Measurements from ENCODE around the gene UGDH.

UGDH gene

DNA sequence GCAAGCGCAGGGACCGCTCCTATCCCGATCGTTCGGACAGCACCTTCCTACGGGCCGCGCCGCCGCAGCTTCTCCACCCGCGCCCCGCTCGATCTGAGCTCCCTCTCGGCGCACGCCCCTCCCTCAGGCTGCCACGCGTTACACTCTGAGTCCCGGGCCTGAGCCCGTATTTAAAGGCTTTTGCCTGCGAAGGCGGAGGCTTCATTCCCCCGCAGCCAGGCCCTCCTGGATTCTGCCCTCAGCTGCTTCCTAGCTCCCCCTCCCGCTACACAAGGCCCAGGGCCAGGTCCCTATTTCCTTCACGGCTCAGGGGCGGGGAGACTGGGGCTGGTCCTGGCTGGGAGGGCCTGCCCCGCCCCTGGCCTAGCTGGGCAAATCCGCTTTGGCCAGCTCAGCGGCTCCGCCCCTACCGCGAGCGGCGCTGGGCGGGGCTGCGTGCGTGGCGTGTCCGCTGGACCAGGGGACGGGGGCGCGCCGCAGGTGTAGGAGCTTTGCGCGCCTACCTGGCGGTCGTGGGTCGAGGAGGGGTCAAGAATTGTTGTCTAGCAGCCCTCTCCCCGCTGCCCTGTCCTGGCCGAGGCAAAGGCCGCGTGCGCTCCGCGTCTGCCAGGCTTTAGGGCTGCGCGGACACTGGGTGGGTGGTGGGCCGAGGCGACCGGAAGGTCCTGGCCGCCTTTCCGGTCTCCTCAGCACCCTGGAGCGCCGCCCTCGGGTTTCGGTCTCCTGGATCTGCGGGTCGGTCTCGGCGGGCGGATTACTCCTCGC is at the start of gene UGDH (continued):
- TF ChIP-seq ZIC2 (tag by site-specific recombination; IDR thresholded peaks at IDR 0.05) = peak; percentile 60
- TF ChIP-seq ZNF654 (tag by site-specific recombination; IDR thresholded peaks at IDR 0.05; ENCODE audit: low read depth) = no peak
- peak; percentile 80 for TF ChIP-seq KLF16 (tag by site-specific recombination; IDR thresholded peaks at IDR 0.05)
- TF ChIP-seq, protein P1, sequence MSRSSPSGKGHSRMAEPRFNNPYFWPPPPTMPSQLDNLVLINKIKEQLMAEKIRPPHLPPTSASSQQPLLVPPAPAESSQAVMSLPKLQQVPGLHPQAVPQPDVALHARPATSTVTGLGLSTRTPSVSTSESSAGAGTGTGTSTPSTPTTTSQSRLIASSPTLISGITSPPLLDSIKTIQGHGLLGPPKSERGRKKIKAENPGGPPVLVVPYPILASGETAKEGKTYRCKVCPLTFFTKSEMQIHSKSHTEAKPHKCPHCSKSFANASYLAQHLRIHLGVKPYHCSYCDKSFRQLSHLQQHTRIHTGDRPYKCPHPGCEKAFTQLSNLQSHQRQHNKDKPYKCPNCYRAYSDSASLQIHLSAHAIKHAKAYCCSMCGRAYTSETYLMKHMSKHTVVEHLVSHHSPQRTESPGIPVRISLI (tag by site-specific recombination; IDR thresholded peaks at IDR 0.05) = no peak
- TF ChIP-seq ZNF600 (tag by site-specific recombination; IDR thresholded peaks at IDR 0.05) = peak; percentile 74
- TF ChIP-seq WT1 (tag by site-specific recombination; IDR thresholded peaks at IDR 0.05) = peak; percentile 52
- TF ChIP-seq, protein P2, sequence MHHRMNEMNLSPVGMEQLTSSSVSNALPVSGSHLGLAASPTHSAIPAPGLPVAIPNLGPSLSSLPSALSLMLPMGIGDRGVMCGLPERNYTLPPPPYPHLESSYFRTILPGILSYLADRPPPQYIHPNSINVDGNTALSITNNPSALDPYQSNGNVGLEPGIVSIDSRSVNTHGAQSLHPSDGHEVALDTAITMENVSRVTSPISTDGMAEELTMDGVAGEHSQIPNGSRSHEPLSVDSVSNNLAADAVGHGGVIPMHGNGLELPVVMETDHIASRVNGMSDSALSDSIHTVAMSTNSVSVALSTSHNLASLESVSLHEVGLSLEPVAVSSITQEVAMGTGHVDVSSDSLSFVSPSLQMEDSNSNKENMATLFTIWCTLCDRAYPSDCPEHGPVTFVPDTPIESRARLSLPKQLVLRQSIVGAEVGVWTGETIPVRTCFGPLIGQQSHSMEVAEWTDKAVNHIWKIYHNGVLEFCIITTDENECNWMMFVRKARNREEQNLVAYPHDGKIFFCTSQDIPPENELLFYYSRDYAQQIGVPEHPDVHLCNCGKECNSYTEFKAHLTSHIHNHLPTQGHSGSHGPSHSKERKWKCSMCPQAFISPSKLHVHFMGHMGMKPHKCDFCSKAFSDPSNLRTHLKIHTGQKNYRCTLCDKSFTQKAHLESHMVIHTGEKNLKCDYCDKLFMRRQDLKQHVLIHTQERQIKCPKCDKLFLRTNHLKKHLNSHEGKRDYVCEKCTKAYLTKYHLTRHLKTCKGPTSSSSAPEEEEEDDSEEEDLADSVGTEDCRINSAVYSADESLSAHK (tag by site-specific recombination; IDR thresholded peaks at IDR 0.05) = no peak
- peak; percentile 79; the same call in 1 of the 2 replicates for TF ChIP-seq KLF10 (tag by site-specific recombination; IDR thresholded peaks at IDR 0.05)
- no peak for TF ChIP-seq GFI1B (tag by site-specific recombination; IDR thresholded peaks at IDR 0.05)
- no peak for TF ChIP-seq ZNF121 (tag by site-specific recombination; IDR thresholded peaks at IDR 0.05)
- TF ChIP-seq, protein P3, sequence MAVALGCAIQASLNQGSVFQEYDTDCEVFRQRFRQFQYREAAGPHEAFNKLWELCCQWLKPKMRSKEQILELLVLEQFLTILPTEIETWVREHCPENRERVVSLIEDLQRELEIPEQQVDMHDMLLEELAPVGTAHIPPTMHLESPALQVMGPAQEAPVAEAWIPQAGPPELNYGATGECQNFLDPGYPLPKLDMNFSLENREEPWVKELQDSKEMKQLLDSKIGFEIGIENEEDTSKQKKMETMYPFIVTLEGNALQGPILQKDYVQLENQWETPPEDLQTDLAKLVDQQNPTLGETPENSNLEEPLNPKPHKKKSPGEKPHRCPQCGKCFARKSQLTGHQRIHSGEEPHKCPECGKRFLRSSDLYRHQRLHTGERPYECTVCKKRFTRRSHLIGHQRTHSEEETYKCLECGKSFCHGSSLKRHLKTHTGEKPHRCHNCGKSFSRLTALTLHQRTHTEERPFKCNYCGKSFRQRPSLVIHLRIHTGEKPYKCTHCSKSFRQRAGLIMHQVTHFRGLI (tag by site-specific recombination; IDR thresholded peaks at IDR 0.05) = no peak
- no peak; the same call in 1 of the 2 replicates for TF ChIP-seq KLF7 (tag by site-specific recombination; IDR thresholded peaks at IDR 0.05; ENCODE audit: borderline replicate concordance)
- no peak for TF ChIP-seq ZNF48 (tag by site-specific recombination; IDR thresholded peaks at IDR 0.05)
- TF ChIP-seq ZNF394 (tag by site-specific recombination; IDR thresholded peaks at IDR 0.05; ENCODE audit: borderline replicate concordance) = peak; percentile 98
- TF ChIP-seq SP2 (tag by site-specific recombination; IDR thresholded peaks at IDR 0.05) = peak; percentile 84
- TF ChIP-seq ZBTB17 (tag by site-specific recombination; IDR thresholded peaks at IDR 0.05) = peak; percentile 96
- TF ChIP-seq ZNF248 (tag by site-specific recombination; IDR thresholded peaks at IDR 0.05) = no peak
- TF ChIP-seq SALL2 (tag by site-specific recombination; IDR thresholded peaks at IDR 0.05; ENCODE audit: borderline replicate concordance) = no peak
- TF ChIP-seq ZNF324 (tag by site-specific recombination; IDR thresholded peaks at IDR 0.05) = peak; percentile 34
- TF ChIP-seq ZNF558 (tag by site-specific recombination; IDR thresholded peaks at IDR 0.05) = no peak
- TF ChIP-seq EGR2 (tag by site-specific recombination; IDR thresholded peaks at IDR 0.05; ENCODE audit: low read depth) = peak; percentile 73
- TF ChIP-seq ZNF544 (tag by site-specific recombination; IDR thresholded peaks at IDR 0.05) = no peak
- no peak for TF ChIP-seq ZNF214 (tag by site-specific recombination; IDR thresholded peaks at IDR 0.05; ENCODE audit: borderline replicate concordance)
- TF ChIP-seq BCL11B (tag by site-specific recombination; IDR thresholded peaks at IDR 0.05; ENCODE audit: low read depth) = peak; percentile 81; the same call in 1 of the 2 replicates
- peak; percentile 43 for TF ChIP-seq GLIS1 (tag by site-specific recombination; IDR thresholded peaks at IDR 0.05)
- TF ChIP-seq, protein P4, sequence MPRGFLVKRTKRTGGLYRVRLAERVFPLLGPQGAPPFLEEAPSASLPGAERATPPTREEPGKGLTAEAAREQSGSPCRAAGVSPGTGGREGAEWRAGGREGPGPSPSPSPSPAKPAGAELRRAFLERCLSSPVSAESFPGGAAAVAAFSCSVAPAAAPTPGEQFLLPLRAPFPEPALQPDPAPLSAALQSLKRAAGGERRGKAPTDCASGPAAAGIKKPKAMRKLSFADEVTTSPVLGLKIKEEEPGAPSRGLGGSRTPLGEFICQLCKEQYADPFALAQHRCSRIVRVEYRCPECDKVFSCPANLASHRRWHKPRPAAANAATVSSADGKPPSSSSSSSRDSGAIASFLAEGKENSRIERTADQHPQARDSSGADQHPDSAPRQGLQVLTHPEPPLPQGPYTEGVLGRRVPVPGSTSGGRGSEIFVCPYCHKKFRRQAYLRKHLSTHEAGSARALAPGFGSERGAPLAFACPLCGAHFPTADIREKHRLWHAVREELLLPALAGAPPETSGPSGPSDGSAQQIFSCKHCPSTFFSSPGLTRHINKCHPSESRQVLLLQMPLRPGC (tag by site-specific recombination; IDR thresholded peaks at IDR 0.05) = 0 out of 2 replicates have a peak, but pooled peaks have one; percentile 18
- no peak for TF ChIP-seq ZSCAN23 (tag by site-specific recombination; IDR thresholded peaks at IDR 0.05)
- TF ChIP-seq, protein P5, sequence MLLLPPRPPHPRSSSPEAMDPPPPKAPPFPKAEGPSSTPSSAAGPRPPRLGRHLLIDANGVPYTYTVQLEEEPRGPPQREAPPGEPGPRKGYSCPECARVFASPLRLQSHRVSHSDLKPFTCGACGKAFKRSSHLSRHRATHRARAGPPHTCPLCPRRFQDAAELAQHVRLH (tag by site-specific recombination; IDR thresholded peaks at IDR 0.05) = peak; percentile 94
- TF ChIP-seq ZFP69B (tag by site-specific recombination; IDR thresholded peaks at IDR 0.05) = no peak
- TF ChIP-seq, protein P6, sequence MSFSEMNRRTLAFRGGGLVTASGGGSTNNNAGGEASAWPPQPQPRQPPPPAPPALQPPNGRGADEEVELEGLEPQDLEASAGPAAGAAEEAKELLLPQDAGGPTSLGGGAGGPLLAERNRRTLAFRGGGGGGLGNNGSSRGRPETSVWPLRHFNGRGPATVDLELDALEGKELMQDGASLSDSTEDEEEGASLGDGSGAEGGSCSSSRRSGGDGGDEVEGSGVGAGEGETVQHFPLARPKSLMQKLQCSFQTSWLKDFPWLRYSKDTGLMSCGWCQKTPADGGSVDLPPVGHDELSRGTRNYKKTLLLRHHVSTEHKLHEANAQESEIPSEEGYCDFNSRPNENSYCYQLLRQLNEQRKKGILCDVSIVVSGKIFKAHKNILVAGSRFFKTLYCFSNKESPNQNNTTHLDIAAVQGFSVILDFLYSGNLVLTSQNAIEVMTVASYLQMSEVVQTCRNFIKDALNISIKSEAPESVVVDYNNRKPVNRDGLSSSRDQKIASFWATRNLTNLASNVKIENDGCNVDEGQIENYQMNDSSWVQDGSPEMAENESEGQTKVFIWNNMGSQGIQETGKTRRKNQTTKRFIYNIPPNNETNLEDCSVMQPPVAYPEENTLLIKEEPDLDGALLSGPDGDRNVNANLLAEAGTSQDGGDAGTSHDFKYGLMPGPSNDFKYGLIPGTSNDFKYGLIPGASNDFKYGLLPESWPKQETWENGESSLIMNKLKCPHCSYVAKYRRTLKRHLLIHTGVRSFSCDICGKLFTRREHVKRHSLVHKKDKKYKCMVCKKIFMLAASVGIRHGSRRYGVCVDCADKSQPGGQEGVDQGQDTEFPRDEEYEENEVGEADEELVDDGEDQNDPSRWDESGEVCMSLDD (tag by site-specific recombination; IDR thresholded peaks at IDR 0.05) = 0 out of 2 replicates have a peak, but pooled peaks have one; percentile 60
- TF ChIP-seq ZBTB8A (tag by site-specific recombination; IDR thresholded peaks at IDR 0.05) = peak; percentile 69
